Fibroblast of peridontal ligament (primary cell): ENCODE results near the gene NRXN3.

Experiments
- DNase-seq: peaks from one replicate; pipeline ENCODE4 v3.0.0-alpha.2; 2010; ENCODE audit errors: extremely low read depth

Gene NRXN3

GRCh38 chr14:79575032-79575431 is 1404.9 kb downstream of the NRXN3 start:
- DNase-seq, result no peak

GRCh38 chr14:79576424-79576823 is 1406.3 kb downstream of the NRXN3 start:
- DNase-seq, result no peak

GRCh38 chr14:79578470-79578869 is 1408.3 kb downstream of the NRXN3 start:
- no peak for DNase-seq

DNA sequence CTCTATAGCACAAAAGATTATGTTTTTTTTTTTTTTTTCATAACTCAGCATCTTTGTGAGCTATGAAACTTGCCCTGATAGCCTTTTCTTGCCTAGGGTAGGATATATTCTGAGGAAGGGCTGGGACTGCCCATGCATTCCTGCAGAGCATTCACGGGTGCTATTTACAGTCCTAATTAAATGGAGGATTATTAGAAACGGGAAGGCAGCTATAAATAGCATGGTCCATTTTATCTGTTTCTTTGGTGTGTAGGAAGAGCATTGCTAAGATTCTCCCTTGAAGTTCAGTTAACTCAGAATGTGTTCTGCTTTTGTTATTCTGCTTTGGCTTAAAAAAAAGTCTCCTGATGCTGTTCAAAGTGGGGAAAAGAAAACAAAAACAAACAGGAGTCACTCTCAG is 1410.2 kb downstream of the NRXN3 start:
- DNase-seq, result no peak

DNA sequence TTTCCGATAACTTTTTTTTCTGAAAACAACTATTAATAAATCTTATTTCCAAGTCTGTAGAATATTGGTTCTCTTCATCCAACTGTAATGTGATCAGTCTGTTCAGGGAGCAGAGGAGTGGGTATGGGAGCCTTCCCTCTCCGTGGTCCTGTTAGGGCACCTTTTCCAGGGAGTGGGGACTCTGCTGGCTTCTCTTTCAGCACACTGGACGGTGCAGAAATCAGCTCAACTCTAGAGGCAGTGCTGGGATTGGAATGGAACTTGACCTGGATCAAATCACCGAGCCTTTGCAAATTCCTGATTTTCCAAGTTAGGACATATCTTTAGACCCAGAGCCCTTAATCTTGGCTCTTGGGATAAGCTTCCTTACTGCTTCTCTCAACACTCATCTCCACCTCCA is 1410.7 kb downstream of the NRXN3 start:
- DNase-seq, result no peak

GRCh38 chr14:79581912-79582576 is 1411.9 kb downstream of the NRXN3 start:
- peak; percentile 17 for DNase-seq

DNA sequence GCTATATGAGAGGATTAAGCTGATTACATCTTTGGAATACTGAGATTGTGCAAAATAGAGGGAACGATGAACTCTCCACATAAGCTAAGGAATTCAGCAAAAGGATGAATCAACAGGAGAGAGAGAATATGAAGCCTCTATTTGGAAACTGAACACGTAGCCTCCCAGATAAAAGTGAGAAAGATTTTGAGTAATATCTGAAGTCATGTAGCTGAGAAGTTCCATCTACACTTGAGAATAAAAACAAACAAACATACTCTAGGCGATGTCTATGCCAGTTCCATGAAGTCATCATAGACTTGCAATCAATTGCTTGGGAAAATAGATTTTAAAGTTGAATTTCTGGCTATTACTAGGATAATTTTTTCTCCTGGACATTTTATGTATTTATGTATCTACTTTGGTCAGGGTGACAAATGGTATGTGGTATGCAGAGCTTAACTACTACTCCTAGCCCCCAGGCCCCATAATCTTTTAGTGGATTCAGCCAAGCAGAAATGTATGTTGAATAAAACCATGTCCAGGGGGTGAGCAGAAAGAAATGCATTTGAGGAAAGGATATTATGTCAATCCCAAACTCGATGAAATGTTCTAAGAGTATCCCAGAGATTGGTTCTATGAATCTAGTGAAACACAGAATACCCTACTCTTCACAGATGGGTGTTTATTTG is 1413.7 kb downstream of the NRXN3 start:
- peak; percentile 72 for DNase-seq

DNA sequence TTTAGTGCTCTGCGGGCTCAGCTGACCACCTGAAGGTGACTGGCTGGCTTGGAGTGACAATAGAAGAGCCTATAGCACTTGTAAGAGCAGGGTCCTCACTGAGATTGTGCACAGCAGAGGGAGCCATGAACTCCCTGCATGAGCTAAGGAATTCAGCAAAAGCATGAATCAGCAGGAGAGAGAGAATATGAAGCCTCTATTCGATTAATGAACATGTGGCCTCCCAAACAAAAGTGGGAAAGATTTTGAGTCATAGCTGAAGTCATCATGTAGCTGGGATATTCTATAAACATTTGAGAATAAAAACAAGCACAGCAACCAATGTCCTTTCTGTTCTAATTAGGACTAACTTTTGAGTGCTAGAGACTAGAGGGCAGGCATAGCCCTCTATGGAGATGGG is 1414.5 kb downstream of the NRXN3 start:
- DNase-seq, result peak; percentile 91

- DNase-seq, result peak; percentile 51
Observed at GRCh38 chr14:79585845-79586244, 1415.7 kb downstream of the NRXN3 start.

DNA sequence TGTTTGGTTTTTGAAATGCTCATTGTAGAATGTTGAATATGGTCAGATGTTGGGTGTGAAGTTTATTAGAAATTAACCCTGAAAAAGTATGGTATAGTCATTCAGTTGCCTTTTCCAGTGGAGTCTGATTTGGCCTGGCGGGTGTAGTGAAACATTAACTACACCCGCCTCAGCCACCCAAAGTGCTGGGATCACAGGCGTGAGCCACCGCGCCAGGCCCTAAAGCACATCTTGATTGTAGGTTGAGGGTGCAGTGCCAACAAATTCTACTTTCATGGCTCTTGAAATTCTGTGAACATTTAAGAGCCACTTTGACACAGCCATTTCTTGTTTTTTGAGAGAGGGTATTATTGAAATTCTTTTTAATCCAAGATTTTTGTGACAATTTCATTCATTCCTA is 1416.2 kb downstream of the NRXN3 start:
- DNase-seq, result no peak

DNA sequence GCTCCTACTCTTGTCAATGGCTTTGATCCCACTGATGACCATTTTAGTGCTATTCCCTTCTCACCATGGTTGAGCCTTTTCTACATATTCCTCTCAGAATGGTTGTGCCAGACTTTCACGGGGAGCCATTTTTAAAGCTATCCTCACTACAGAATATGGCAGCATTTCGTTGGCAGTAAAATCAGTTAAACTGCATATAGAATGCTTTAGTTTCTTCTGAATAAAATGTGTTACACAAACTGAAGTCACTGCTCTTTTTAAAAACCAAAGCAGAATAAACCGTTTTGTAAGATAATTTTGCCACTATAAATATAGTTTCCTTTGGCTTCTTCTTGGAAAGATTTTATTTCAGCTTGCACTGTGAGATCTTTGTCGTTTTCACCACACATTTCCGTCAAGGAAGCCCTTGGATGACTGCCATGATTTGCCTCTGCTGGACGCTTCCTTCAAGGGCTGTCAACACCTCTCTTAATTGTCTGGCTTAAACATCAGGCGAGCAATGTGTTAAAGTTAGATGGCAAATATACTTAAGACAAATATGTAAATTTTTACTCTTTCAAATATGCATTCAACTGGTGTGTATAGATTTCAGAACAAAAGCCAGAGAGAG is 1416.9 kb downstream of the NRXN3 start:
- DNase-seq, result no peak

DNA sequence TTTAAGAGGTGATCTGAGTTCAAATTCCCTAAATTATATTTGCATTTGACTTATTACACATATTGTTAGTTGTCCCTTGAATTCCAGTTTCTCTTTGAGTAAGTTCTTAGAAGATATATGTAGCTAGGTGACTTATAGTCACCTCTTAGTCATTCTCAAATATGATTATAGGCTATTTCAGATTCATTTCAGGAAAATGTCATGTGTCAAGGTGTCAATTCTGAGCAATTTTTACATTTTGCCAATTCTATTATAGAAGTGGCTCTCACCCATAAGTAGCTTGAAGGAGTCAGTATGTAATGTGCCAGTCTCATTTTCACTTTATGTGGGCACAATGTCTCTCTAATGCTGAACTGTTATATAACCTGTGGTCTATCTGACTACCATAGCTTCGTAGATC is 1417.7 kb downstream of the NRXN3 start:
- no peak for DNase-seq

DNA sequence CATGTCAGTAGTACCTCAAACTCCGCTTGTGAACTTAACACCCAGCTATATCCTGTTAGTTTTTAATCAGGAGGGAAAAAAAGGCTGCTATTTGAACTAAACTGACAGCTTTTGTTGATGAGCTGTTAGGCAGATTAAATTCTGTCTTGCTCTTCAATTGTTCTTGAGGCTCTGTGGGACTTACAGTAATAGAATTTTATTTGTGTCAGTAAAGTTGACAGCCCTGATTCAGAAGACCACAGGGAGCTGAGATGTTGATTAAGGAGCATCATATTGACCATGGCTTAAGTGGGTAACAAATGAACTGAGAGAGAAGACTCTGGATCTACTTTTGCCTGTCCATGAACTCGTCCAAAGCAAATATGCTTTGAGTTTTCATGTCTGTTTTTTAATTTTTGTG is 1418.2 kb downstream of the NRXN3 start:
- DNase-seq, result no peak

- DNase-seq, result peak; percentile 58
Observed at GRCh38 chr14:79596551-79596950, 1426.4 kb downstream of the NRXN3 start.

DNA sequence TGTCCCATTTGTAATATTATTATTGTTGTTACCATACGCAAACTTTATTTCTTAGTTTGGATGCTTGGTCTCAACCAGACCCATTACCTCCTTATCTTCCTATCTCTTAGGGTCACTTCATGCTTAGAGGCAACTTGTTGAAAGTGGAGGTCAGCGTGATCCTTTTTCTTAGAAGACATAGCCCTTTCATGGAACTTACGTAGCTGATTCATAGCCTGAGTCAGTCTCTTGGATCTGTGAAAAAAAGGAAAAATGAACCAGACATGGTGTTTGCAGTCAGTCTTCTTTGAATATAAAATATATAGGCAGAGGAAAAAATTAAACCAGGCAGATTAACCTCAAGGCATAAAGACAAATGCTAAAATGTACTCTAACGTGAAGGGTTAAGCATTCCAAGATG is 1427.4 kb downstream of the NRXN3 start:
- no peak for DNase-seq

DNA sequence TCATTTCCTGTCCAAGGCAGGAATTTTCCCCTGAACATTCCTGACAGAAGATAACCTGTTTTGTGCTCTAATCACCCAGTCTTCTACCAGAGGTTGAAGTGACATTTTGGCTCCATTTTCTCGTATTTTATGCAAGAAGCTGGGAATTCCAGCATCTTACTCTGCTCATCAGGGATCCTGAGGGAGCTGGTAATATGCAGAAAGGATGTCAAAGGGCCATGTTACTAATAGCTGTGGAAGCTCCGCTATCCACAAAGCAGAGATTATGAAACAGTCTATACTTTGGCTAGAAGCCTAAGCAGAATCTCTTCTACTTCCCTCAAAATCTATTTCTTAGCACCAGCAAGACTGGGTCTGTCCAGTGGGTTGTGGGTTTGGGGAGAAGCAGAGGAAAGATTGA is 1428.2 kb downstream of the NRXN3 start:
- DNase-seq, result peak; percentile 67

DNA sequence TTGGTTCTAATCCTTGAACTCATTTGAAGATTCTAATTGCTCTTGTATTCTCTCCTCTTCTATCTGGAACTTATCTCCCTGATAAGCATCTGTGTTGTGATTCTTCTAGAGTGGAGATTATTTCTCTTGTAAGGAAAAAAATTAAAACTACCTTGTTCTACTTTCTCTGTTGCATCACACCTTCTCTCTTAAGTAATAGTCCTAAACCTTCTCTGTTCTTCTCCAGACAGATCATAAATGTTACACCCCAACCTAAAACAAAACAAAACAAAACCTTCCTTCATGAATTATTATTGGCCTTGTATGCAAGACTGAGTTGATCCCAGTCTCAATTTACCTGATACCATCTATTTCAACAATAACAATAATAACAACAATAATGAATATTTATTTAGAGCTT is 1429.1 kb downstream of the NRXN3 start:
- DNase-seq, result no peak

- no peak for DNase-seq
Observed at GRCh38 chr14:79600406-79600805, 1430.2 kb downstream of the NRXN3 start.

- no peak for DNase-seq
Observed at GRCh38 chr14:79601579-79601978, 1431.4 kb downstream of the NRXN3 start.

- no peak for DNase-seq
Observed at GRCh38 chr14:79602045-79602444, 1431.9 kb downstream of the NRXN3 start.

DNA sequence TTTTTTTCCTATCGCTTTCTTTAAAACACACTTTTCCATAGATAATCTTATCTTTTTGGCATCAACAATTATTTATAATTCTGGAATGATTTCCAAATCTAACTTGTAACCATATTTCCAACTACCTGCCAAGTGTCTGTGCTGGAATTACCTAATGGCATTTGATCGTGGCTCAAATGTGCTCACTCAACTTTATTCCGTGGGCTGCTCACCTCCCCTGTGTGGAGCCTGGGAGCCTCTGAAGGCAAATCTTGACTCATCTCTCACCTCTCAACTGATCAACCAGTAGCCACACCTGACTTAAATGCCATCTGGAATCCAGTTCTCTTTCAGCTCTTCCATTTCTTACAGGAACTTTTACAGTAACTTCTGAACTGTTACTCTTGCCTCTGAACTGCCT is 1432.6 kb downstream of the NRXN3 start:
- DNase-seq, result no peak

DNA sequence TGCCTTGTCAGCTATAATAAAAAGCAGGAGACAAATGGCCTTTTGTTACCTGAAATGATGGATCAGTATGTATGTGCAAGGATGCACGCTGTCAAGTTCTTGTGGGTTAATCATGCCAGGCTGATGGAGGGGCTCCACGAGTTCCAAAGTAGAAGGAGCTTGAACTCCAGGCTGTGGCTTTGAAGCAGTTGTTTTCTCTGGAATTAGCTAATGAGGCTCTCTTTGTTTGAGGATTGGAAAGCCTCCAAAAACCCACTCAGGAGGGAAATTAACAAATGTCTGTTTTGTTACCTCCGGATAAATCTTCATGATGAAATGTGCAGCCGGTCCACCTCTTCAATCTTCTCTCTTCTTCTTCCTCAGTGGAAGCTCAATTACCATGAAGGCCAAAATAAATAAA is 1435.7 kb downstream of the NRXN3 start:
- no peak for DNase-seq

DNA sequence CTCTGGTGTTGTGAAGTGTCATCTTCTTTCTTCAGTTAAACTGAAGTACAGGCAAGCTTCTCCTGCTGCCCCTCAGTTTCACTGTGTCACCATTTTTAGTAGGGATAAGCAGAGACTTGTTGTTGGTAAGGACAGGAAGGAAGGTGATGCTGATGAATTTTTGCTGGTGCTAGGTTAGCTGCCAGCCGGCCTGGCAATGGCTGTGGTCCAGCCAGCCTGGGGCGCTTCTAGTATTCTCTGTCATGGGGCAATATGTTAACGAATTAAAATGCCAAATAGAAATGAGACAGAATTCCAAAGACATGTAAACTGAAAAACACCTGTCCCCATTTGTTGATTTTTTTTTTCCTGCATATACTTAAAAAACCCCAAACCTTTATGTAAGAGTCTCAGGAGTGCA is 1438.3 kb downstream of the NRXN3 start:
- DNase-seq, result no peak
